ENCODE measurements around the gene MAP3K20. TPM values are rescaled to one million over a fixed set of nuclear protein-coding genes. Genes with fewer than 3 reads are reported as not detected.

The MAP3K20 gene
- total and polyA plus RNA-seq, 2 of the 8 experiments (the other 6 are each of a cell fraction or from before 2014, with no cell fraction given): 3.1 to 11.1 TPM

DNA sequence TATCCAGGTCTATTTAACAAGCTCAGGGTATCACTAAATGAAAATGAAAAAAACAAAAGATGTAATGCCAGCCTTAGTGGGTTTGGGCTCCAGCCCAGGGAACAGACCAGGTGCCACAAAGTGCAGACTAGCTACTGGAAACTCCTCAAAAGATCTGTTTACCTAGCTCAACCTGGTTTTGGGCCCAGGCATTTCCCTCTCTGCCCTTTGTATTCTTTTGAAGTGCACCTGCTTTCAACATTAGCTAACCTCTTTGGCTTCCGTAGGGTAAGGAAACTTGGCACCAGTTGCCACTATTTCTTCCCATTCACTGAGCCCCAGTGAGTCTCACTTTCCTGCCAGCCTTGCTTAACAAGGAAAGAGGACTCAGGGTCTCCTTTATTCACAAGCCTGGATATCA is 155.4 kb downstream of the MAP3K20 start:
- ChIA-PET POLR2A (ENCODE audit: partially characterized antibody) (no interaction called here), CTCF (ENCODE audit: partially characterized antibody) (interaction anchor here (0.9 to 1.6 kb wide), 6 partner anchors 10 to 203 kb away, joined by 3 to 6 read pairs (median 4); no protein-coding TSS in a partner anchor)
- 100% methylated on average over 1 of the region's 1 CpG; no CpG with 5 or more reads in 1 of the 2 experiments for WGBS, 2 experiments (ENCODE audit: extremely low coverage in 1 of 2, insufficient coverage in 1 of 2, insufficient read length in 1 of 2, insufficient replicate concordance in 2 of 2, low coverage in 1 of 2, low lambda C conversion rate in 2 of 2, missing lambda C conversion rate in 1 of 2)
- TF ChIP-seq BCL11A (IDR thresholded peaks at IDR 0.05; ENCODE audit: low read depth in 2 of 2, low read length in 2 of 2): no peak
- no peak for TF ChIP-seq NANOG (IDR thresholded peaks at IDR 0.05; ENCODE audit: insufficient read depth, low read depth, low read length, poor library complexity, severe bottlenecking)
- no peak for TF ChIP-seq POLR2A (IDR thresholded peaks at IDR 0.05; ENCODE audit: control extremely low read depth in 1 of 2, low read depth in 2 of 2, low read length in 2 of 2)
- no peak for TF ChIP-seq KDM5A (IDR thresholded peaks at IDR 0.05; ENCODE audit: low read length)
- TF ChIP-seq, protein P1, sequence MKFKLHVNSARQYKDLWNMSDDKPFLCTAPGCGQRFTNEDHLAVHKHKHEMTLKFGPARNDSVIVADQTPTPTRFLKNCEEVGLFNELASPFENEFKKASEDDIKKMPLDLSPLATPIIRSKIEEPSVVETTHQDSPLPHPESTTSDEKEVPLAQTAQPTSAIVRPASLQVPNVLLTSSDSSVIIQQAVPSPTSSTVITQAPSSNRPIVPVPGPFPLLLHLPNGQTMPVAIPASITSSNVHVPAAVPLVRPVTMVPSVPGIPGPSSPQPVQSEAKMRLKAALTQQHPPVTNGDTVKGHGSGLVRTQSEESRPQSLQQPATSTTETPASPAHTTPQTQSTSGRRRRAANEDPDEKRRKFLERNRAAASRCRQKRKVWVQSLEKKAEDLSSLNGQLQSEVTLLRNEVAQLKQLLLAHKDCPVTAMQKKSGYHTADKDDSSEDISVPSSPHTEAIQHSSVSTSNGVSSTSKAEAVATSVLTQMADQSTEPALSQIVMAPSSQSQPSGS (IDR thresholded peaks at IDR 0.05; ENCODE audit: low read length): no peak
- TF ChIP-seq SIN3A (conservative IDR thresholded peaks at IDR 0.05 in 1 of 2, IDR thresholded peaks at IDR 0.05 in 1 of 2; ENCODE audit: low read depth in 1 of 2, low read length in 2 of 2): no peak
- TF ChIP-seq NRF1 (IDR thresholded peaks at IDR 0.05; ENCODE audit: low read depth, low read length): no peak
- no peak for TF ChIP-seq SP1 (IDR thresholded peaks at IDR 0.05; ENCODE audit: low read depth, low read length)
- TF ChIP-seq KDM1A (IDR thresholded peaks at IDR 0.05; ENCODE audit: borderline replicate concordance, low read length): no peak
- TF ChIP-seq, protein P2, sequence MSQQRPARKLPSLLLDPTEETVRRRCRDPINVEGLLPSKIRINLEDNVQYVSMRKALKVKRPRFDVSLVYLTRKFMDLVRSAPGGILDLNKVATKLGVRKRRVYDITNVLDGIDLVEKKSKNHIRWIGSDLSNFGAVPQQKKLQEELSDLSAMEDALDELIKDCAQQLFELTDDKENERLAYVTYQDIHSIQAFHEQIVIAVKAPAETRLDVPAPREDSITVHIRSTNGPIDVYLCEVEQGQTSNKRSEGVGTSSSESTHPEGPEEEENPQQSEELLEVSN (IDR thresholded peaks at IDR 0.05): no peak
- no peak for TF ChIP-seq TAF1 (IDR thresholded peaks at IDR 0.05; ENCODE audit: low read depth, low read length)

More for the DNA sequence above, 155.4 kb downstream of the MAP3K20 start:
- H3K79me1 ChIP-seq (ENCODE audit: low read depth, low read length): no peaks in the 10 kb centered on the region
- H3K27ac ChIP-seq (ENCODE audit: low read depth, low read length): no peak overlapping the region
- H3K9me3 ChIP-seq (ENCODE audit: insufficient read depth in 2 of 2, low read depth in 1 of 2, low read length in 1 of 2): peaks cover 2 to 8% of the 10 kb centered on the region in 2 experiments; a peak in 1 of 4 replicates
- H3K79me2 ChIP-seq (ENCODE audit: control insufficient read depth in 1 of 2, insufficient read depth in 2 of 2, low read length in 2 of 2): no peaks in the 10 kb centered on the region
- H3K14ac ChIP-seq (ENCODE audit: insufficient read length): no peak overlapping the region
- H3K4me2 ChIP-seq (ENCODE audit: insufficient read depth in 1 of 2, low read depth in 2 of 2, low read length in 2 of 2): no peak overlapping the region
- H2BK5ac ChIP-seq (ENCODE audit: low read depth, low read length): no peak overlapping the region
- H2BK120ac ChIP-seq (replicated peaks; ENCODE audit: low read depth, low read length): no peak overlapping the region
- no peaks in the 10 kb centered on the region; the same call in 1 of the 2 replicates for H3K23me2 ChIP-seq (ENCODE audit: low read depth, low read length)
- H3K27me3 ChIP-seq (replicated peaks in 1 of 4; ENCODE audit: control insufficient read depth in 3 of 4, extremely low read depth in 1 of 4, insufficient read depth in 3 of 4, low read length in 3 of 4): no peaks in the 10 kb centered on the region
- no peak overlapping the region for H3K23ac ChIP-seq (ENCODE audit: insufficient read length)
- no peak overlapping the region for H3K18ac ChIP-seq (ENCODE audit: extremely low read depth, low read length)
- no peak overlapping the region for H2AFZ ChIP-seq (ENCODE audit: low read length)
- no peak overlapping the region for H4K91ac ChIP-seq (replicated peaks; ENCODE audit: insufficient read length, low read length)
- H2AK5ac ChIP-seq (ENCODE audit: low read depth, low read length): no peak overlapping the region
- no peak overlapping the region for H3K9ac ChIP-seq (replicated peaks in 1 of 4; ENCODE audit: extremely low read depth in 1 of 4, low read depth in 3 of 4, low read length in 3 of 4)
- 0 out of 8 replicates have a peak, but pooled peaks cover 0 to 6% (median 0%) of the 10 kb centered on the region in 4 experiments for H3K36me3 ChIP-seq (ENCODE audit: control insufficient read depth in 2 of 4, insufficient read depth in 4 of 4, low read length in 3 of 4)
- no peak overlapping the region for H2BK20ac ChIP-seq (ENCODE audit: low read length)
- no peak overlapping the region for H3K4me3 ChIP-seq (ENCODE audit: extremely low read depth in 1 of 4, insufficient read depth in 2 of 4, low read depth in 3 of 4, low read length in 4 of 4)
- H3K56ac ChIP-seq (replicated peaks; ENCODE audit: insufficient read length, low read depth, low read length): no peak overlapping the region
- no peak overlapping the region for H4K5ac ChIP-seq (ENCODE audit: insufficient read length, low read depth, low read length)
- DNase-seq (ENCODE audit: low read depth in 1 of 2, low spot score in 2 of 2): no peak
- H3K4me1 ChIP-seq (replicated peaks in 1 of 4; ENCODE audit: control insufficient read depth in 3 of 4, insufficient read depth in 4 of 4, low read length in 3 of 4): peaks cover 0 to 3% (median 1%) of the 10 kb centered on the region in 4 experiments; a peak in 2 of 7 replicates
- no peak for FAIRE-seq
- H2BK15ac ChIP-seq (ENCODE audit: low read length): no peak overlapping the region
- H4K8ac ChIP-seq (ENCODE audit: extremely low read depth, insufficient read depth, low read length): no peak overlapping the region
- H4K20me1 ChIP-seq (replicated peaks in 1 of 2; ENCODE audit: control insufficient read depth in 1 of 2, insufficient read depth in 2 of 2, low read length in 2 of 2): no peaks in the 10 kb centered on the region
- no peak overlapping the region for H2BK12ac ChIP-seq (ENCODE audit: low read depth, low read length)
- no peak overlapping the region for H3K4ac ChIP-seq (replicated peaks; ENCODE audit: insufficient read length, low read depth, low read length)

All from H1 (cell line).